H9 (cell line): Measurements from ENCODE around the gene MRPS34. TPM values are rescaled to one million over a fixed set of nuclear protein-coding genes. Genes with fewer than 3 reads are reported as not detected.

Experiments
- DNase-seq: peaks from one replicate; pipeline ENCODE4 v3.0.0-alpha.2; 2017
- H2AFZ ChIP-seq: one replicate; pipeline ENCODE4 v1.6.1; 2013; ENCODE audit warnings: mild to moderate bottlenecking, low read length, control low read depth, moderate library complexity
- H2AK5ac ChIP-seq: 2 replicates; pipeline ENCODE4 v1.6.1; 2013; ENCODE audit warnings: low read length, control low read depth, mixed read lengths; ENCODE audit not compliant: insufficient read length
- H2BK120ac ChIP-seq: one replicate; pipeline ENCODE4 v1.6.1; 2013; ENCODE audit warnings: low read depth, mild to moderate bottlenecking, low read length, control low read depth, inconsistent platforms; ENCODE audit not compliant: poor library complexity, severe bottlenecking
- H2BK12ac ChIP-seq: 2 replicates; pipeline ENCODE4 v1.6.1; 2013; ENCODE audit warnings: low read length, control low read depth, mixed read lengths, low read depth; ENCODE audit not compliant: insufficient read length
- H2BK15ac ChIP-seq: 2 replicates; pipeline ENCODE4 v1.6.1; 2013; ENCODE audit warnings: low read depth, low read length, control low read depth
- H2BK20ac ChIP-seq: one replicate; pipeline ENCODE4 v1.6.1; 2013; ENCODE audit warnings: low read depth, mild to moderate bottlenecking, low read length, control low read depth, inconsistent platforms; ENCODE audit not compliant: poor library complexity, severe bottlenecking
- H2BK5ac ChIP-seq: 2 replicates; pipeline ENCODE4 v1.6.1; 2013; ENCODE audit warnings: low read length, control low read depth, mixed read lengths; ENCODE audit not compliant: insufficient read length
- H3K14ac ChIP-seq: 2 replicates; pipeline ENCODE4 v1.6.1; 2013; ENCODE audit warnings: low read length, control low read depth; ENCODE audit not compliant: insufficient read depth
- H3K18ac ChIP-seq: 2 replicates; pipeline ENCODE4 v1.6.1; 2013; ENCODE audit warnings: low read depth, mild to moderate bottlenecking, mixed read lengths, low read length, control low read depth; ENCODE audit not compliant: insufficient read length
- H3K23ac ChIP-seq: 2 replicates; pipeline ENCODE4 v1.6.1; 2013; ENCODE audit warnings: low read length, control low read depth, mixed read lengths, low read depth; ENCODE audit not compliant: insufficient read length
- H3K23me2 ChIP-seq: 2 replicates; pipeline ENCODE4 v1.6.1; 2013; ENCODE audit warnings: low read depth, mild to moderate bottlenecking, mixed read lengths, low read length, control low read depth; ENCODE audit not compliant: insufficient read length, poor library complexity, severe bottlenecking
- H3K27ac ChIP-seq: 2 replicates; pipeline ENCODE4 v1.5.1; 2013; ENCODE audit warnings: low read length, control low read depth, mixed read lengths, low read depth; ENCODE audit not compliant: insufficient read length
- H3K27me3 ChIP-seq: 2 replicates; pipeline ENCODE4 v1.6.1; 2013; ENCODE audit warnings: low read length, control low read depth, inconsistent platforms; ENCODE audit not compliant: insufficient read depth
- H3K4ac ChIP-seq: 2 replicates; pipeline ENCODE4 v1.6.1; 2013; ENCODE audit warnings: low read depth, mild to moderate bottlenecking, control low read depth, inconsistent platforms, low read length, moderate library complexity
- H3K4me1 ChIP-seq: 2 replicates; pipeline ENCODE4 v1.6.1; 2013; ENCODE audit warnings: low read length, control low read depth, inconsistent platforms; ENCODE audit not compliant: insufficient read depth
- H3K4me2 ChIP-seq: 2 replicates; pipeline ENCODE4 v1.6.1; 2013; ENCODE audit warnings: low read length, control low read depth, mixed read lengths; ENCODE audit not compliant: insufficient read length, insufficient read depth
- H3K56ac ChIP-seq: 2 replicates; pipeline ENCODE4 v1.6.1; 2013; ENCODE audit warnings: low read depth, mild to moderate bottlenecking, mixed read lengths, low read length, control low read depth; ENCODE audit not compliant: insufficient read length
- H3K79me1 ChIP-seq: 2 replicates; pipeline ENCODE4 v1.6.1; 2013; ENCODE audit warnings: low read depth, mild to moderate bottlenecking, moderate library complexity, low read length, control low read depth, inconsistent platforms; ENCODE audit not compliant: insufficient read depth, poor library complexity, severe bottlenecking
- H3K79me2 ChIP-seq: 2 replicates; pipeline ENCODE4 v1.6.1; 2013; ENCODE audit warnings: low read length, control low read depth, inconsistent platforms; ENCODE audit not compliant: insufficient read depth
- H3K9ac ChIP-seq: 2 replicates; pipeline ENCODE4 v1.6.1; 2013; ENCODE audit warnings: low read length, control low read depth, mixed read lengths; ENCODE audit not compliant: insufficient read length; ENCODE audit errors: extremely low read depth
- H3K9me3 ChIP-seq: one replicate; pipeline ENCODE4 v1.6.1; 2013; ENCODE audit warnings: low read depth, low read length, inconsistent platforms; ENCODE audit not compliant: control insufficient read depth
- H3T11ph ChIP-seq: one replicate; pipeline ENCODE4 v1.6.1; 2013; ENCODE audit warnings: mild to moderate bottlenecking, low read length, control low read depth, inconsistent platforms
- H4K20me1 ChIP-seq: one replicate; pipeline ENCODE4 v1.6.1; 2013; ENCODE audit not compliant: control insufficient read depth, insufficient read length, insufficient read depth
- H4K5ac ChIP-seq: 2 replicates; pipeline ENCODE4 v1.6.1; 2013; ENCODE audit warnings: low read depth, mild to moderate bottlenecking, mixed read lengths, low read length, control low read depth; ENCODE audit not compliant: insufficient read length
- H4K8ac ChIP-seq: replicated peaks from 2 replicates; pipeline ENCODE4 v1.6.1; 2013; ENCODE audit warnings: low read length, control low read depth, mixed read lengths, low read depth; ENCODE audit not compliant: insufficient read length
- H4K91ac ChIP-seq: 2 replicates; pipeline ENCODE4 v1.6.1; 2013; ENCODE audit warnings: low read depth, mild to moderate bottlenecking, moderate library complexity, mixed read lengths, low read length, control low read depth; ENCODE audit not compliant: insufficient read length
- H3K27ac Mint-ChIP-seq, 3 experiments: 2 replicates in 2 of 3; 3 replicates in 1 of 3; pipeline ENCODE4 v1.8.0; 2020 to 2021; ENCODE audit warnings: mixed read lengths in 3 of 3, mild to moderate bottlenecking in 1 of 3, moderate library complexity in 1 of 3
- H3K27me3 Mint-ChIP-seq: 2 replicates; pipeline ENCODE4 v1.8.0; 2021; ENCODE audit warnings: low read depth, mild to moderate bottlenecking, moderate library complexity, mixed read lengths
- H3K36me3 Mint-ChIP-seq, 3 experiments: 2 replicates in 2 of 3; 3 replicates in 1 of 3; pipeline ENCODE4 v1.8.0; 2020 to 2021; ENCODE audit warnings: low read depth in 3 of 3, mixed read lengths in 3 of 3; ENCODE audit not compliant: insufficient read depth in 1 of 3
- H3K4me1 Mint-ChIP-seq, 2 experiments: 2 replicates each; pipeline ENCODE4 v1.8.0; 2020; ENCODE audit warnings: mixed read lengths in 2 of 2
- H3K4me3 Mint-ChIP-seq, 2 experiments: 2 replicates in 1 of 2; 3 replicates in 1 of 2; pipeline ENCODE4 v1.8.0; 2020 to 2021; ENCODE audit warnings: mild to moderate bottlenecking in 2 of 2, mixed read lengths in 2 of 2, moderate library complexity in 1 of 2
- H3K9me3 Mint-ChIP-seq, 2 experiments: 2 replicates in 1 of 2; 3 replicates in 1 of 2; pipeline ENCODE4 v1.8.0; 2020; ENCODE audit warnings: mild to moderate bottlenecking in 2 of 2, mixed read lengths in 2 of 2, moderate library complexity in 1 of 2
- WGBS: extraction: QIAGEN DNeasy Blood & Tissue Kit; methylation state at CpG from one replicate; pipeline ENCODE4 v1.1.7; 2013; ENCODE audit warnings: missing lambda C conversion rate, low lambda C conversion rate, mixed read lengths; ENCODE audit not compliant: insufficient read length; ENCODE audit errors: extremely low coverage; 5-methylcytosine and 5-hydroxymethylcytosine counted together
- total RNA-seq: library from RNA; stranded (reverse); gene quantifications from 2 replicates; pipeline ENCODE4 v1.2.1, GENCODE V29; 2021
- TF ChIP-seq, protein P1 (sequence below): fragments of 200-600 bp; sonication (generic); conservative IDR thresholded peaks from 3 replicates; pipeline ENCODE4 v1.8.0; 2021; ENCODE audit warnings: antibody characterized with exemption, mild to moderate bottlenecking

MRPS34 gene
- total RNA-seq, 1 experiment from 2014 or later, result 205 TPM

DNA sequence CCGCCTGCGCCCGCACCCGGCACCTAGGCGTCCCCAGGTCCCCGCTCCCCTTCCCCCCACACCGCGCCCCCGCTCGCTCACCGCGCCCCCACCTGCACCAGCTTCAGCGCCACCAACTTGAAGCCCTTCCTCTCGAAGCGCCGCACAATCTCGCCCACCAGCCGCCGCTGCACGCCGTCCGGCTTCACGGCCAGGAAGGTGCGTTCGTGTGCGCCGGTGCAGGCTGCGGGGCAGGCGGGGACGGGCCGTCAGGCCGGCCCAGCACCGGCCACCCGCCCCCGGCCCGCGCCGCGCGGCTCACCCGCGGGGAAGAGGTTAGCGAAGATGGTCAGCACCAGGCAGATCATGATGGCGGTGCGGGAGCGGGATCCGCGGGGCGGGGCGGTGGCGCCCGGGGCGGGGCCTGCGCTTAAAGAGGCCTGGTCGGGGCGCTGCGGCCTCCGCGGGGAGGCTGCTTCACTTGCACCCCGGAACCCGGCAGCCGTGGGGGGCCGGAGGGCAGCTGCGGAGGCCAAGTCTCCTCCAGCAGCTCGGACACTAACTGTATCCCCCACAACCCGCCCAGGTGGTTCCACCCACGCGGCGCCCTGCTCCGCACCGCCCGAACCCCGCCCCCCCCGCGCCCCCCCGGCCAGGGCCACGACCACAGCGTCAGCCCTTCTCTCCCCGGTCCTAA lies 1.6 kb downstream of the MRPS34 start, which contains the start of gene NME3:
Gene NME3 (minus strand): TSS at position 356 of the 676 bp plus-strand sequence. CDS start 9 bp downstream, at position 347.
- H3K4me1 ChIP-seq, result no peaks in the 10 kb centered on the region
- no peaks in the 10 kb centered on the region for H3K27me3 ChIP-seq
- H3K4me2 ChIP-seq, result peak within 1 kb of the TSS; percentile 47
- H4K20me1 ChIP-seq, result no peaks in the 10 kb centered on the region
- H2BK20ac ChIP-seq, result no peak within 1 kb of the TSS
- Mint-ChIP-seq H3K27me3 (no peaks in the 10 kb centered on the region; the same call in 1 of the 2 replicates), H3K36me3 (peaks cover 11 to 46% (median 29%) of the 10 kb centered on the region in 3 experiments; a peak in 6 of 7 replicates), H3K27ac (peak within 1 kb of the TSS; percentile 98 to 99 (median 99); a peak in 6 of 7 replicates), H3K4me3 (peak within 1 kb of the TSS; percentile 95 to 98), H3K4me1 (peaks cover 3 to 19% of the 10 kb centered on the region in 2 experiments), H3K9me3 (no peaks in the 10 kb centered on the region)
- no peak within 1 kb of the TSS for H3K4ac ChIP-seq
- H3K14ac ChIP-seq, result peak within 1 kb of the TSS; percentile 79
- H3K9me3 ChIP-seq, result no peaks in the 10 kb centered on the region
- no peak within 1 kb of the TSS for H3T11ph ChIP-seq
- no peak within 1 kb of the TSS for H3K56ac ChIP-seq
- H2BK15ac ChIP-seq, result no peak within 1 kb of the TSS
- no peak within 1 kb of the TSS for H4K91ac ChIP-seq
- no peak within 1 kb of the TSS for H2BK120ac ChIP-seq
- H2AK5ac ChIP-seq, result no peak within 1 kb of the TSS
- no peak within 1 kb of the TSS for H2BK5ac ChIP-seq
- peak within 1 kb of the TSS; percentile 44 for H3K18ac ChIP-seq
- H2BK12ac ChIP-seq, result no peak within 1 kb of the TSS
- H4K5ac ChIP-seq, result no peak within 1 kb of the TSS
- TF ChIP-seq, protein P1, sequence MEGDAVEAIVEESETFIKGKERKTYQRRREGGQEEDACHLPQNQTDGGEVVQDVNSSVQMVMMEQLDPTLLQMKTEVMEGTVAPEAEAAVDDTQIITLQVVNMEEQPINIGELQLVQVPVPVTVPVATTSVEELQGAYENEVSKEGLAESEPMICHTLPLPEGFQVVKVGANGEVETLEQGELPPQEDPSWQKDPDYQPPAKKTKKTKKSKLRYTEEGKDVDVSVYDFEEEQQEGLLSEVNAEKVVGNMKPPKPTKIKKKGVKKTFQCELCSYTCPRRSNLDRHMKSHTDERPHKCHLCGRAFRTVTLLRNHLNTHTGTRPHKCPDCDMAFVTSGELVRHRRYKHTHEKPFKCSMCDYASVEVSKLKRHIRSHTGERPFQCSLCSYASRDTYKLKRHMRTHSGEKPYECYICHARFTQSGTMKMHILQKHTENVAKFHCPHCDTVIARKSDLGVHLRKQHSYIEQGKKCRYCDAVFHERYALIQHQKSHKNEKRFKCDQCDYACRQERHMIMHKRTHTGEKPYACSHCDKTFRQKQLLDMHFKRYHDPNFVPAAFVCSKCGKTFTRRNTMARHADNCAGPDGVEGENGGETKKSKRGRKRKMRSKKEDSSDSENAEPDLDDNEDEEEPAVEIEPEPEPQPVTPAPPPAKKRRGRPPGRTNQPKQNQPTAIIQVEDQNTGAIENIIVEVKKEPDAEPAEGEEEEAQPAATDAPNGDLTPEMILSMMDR, result no peak
- H3K9ac ChIP-seq, result peak within 1 kb of the TSS; percentile 66
- WGBS, result no CpG with 5 or more reads among the region's 79 CpGs
- H3K27ac ChIP-seq, result no peak within 1 kb of the TSS
- H3K23ac ChIP-seq, result no peak within 1 kb of the TSS
- peak; percentile 76 for DNase-seq
- no peaks in the 10 kb centered on the region; the same call in 1 of the 2 replicates for H3K79me2 ChIP-seq
- H2AFZ ChIP-seq, result no peak within 1 kb of the TSS
- peaks cover 9% of the 10 kb centered on the region for H3K23me2 ChIP-seq
- H4K8ac ChIP-seq, result no peak within 1 kb of the TSS
- H3K79me1 ChIP-seq, result peaks cover 5% of the 10 kb centered on the region
